ENCODE data around the gene ACTG1. TPM values are rescaled to one million over a fixed set of nuclear protein-coding genes. Genes with fewer than 3 reads are reported as not detected.

ACTG1 gene
- total and polyA plus RNA-seq, 9 of the 15 experiments (the other 6 are each of a cell fraction or from before 2014, with no cell fraction given), result 224 to 1,775 (median 568) TPM

- TF ChIP-seq CHAMP1 (IDR thresholded peaks at IDR 0.05) (no peak), ID3 (CRISPR knock-in tag; IDR thresholded peaks at IDR 0.05) (no peak), ID3 (tag; IDR thresholded peaks at IDR 0.05) (no peak), ZNF124 (CRISPR knock-in tag; IDR thresholded peaks at IDR 0.05) (no peak), EWSR1 (IDR thresholded peaks at IDR 0.05; ENCODE audit: borderline replicate concordance, low read depth, partially characterized antibody) (no peak), ZNF316 (IDR thresholded peaks at IDR 0.05) (no peak), ZNF507 (tag; conservative IDR thresholded peaks at IDR 0.05) (no peak), PCBP2 (IDR thresholded peaks at IDR 0.05; ENCODE audit: low read depth, low read length, poor library complexity, severe bottlenecking) (no peak), ELF2 (CRISPR knock-in tag; IDR thresholded peaks at IDR 0.05) (no peak), KDM2B (CRISPR knock-in tag; IDR thresholded peaks at IDR 0.05) (no peak), SUPT5H (IDR thresholded peaks at IDR 0.05) (no peak; the same call in none of the 2 replicates), HINFP (tag; conservative IDR thresholded peaks at IDR 0.05; ENCODE audit: low read depth) (no peak), LEF1 (IDR thresholded peaks at IDR 0.05) (no peak), TARDBP (IDR thresholded peaks at IDR 0.05) (no peak), CAMTA2 (CRISPR knock-in tag; conservative IDR thresholded peaks at IDR 0.05) (no peak), ZBTB2 (IDR thresholded peaks at IDR 0.05) (no peak)
Measured at GRCh38 chr17:81509207-81509971, 3.2 kb downstream of the ACTG1 start (continued).

Measured in K562 (cell line).